B cell (primary cell): ENCODE results near the gene HECTD1. TPM values are rescaled to one million over a fixed set of nuclear protein-coding genes. Genes with fewer than 3 reads are reported as not detected.

Experiments
- ATAC-seq: fragments of 200-7000 bp; cut with Tn5 transposase; one replicate; pipeline ENCODE4 v1.10.0; 2021; ENCODE audit warnings: low read depth, mild to moderate bottlenecking, moderate number of reproducible peaks, moderate library complexity
- CTCF ChIA-PET: fragments of 350-600 bp; sonication (Branson Sonifier 250); formaldehyde crosslinking; loops from one replicate; lab custom pipeline; 2021; ENCODE audit warnings: antibody characterized with exemption, inconsistent platforms; lab: Charles Lee
- POLR2A ChIA-PET: fragments of 350-600 bp; sonication (Branson Sonifier 250); formaldehyde crosslinking; loops from one replicate; lab custom pipeline; 2021; ENCODE audit warnings: antibody characterized with exemption; lab: Charles Lee
- DNase-seq: peaks from one replicate; pipeline ENCODE4 v3.0.0; 2013
- H2AFZ ChIP-seq: 2 replicates; pipeline ENCODE4 v1.6.1; 2012; ENCODE audit warnings: mild to moderate bottlenecking, low read depth, low read length; ENCODE audit not compliant: insufficient read depth, poor library complexity, severe bottlenecking
- H3K27ac ChIP-seq, 2 donors: 1 replicate in 1 of 2; 2 replicates in 1 of 2; pipeline ENCODE4 v1.5.1; 2012 to 2013; ENCODE audit warnings: low read length in 2 of 2, mild to moderate bottlenecking in 2 of 2, moderate library complexity in 1 of 2
- H3K27me3 ChIP-seq, 4 experiments: fragments of 200-600 bp in 1 of 4; sonication (generic) in 1 of 4; replicated peaks in 1 of 4; 1 replicate in 2 of 4; 2 replicates in 2 of 4; pipeline versions ENCODE4 v1.6.1 to v1.7.0; 2013 to 2016; ENCODE audit warnings: low read length in 3 of 4, mild to moderate bottlenecking in 2 of 4, mixed read lengths in 1 of 4, moderate library complexity in 1 of 4; ENCODE audit not compliant: insufficient read depth in 4 of 4, control insufficient read depth in 3 of 4; ENCODE audit errors: control extremely low read depth in 1 of 4
- H3K36me3 ChIP-seq, 2 experiments: replicated peaks in 1 of 2; 1 replicate in 1 of 2; 2 replicates in 1 of 2; pipeline versions ENCODE4 v1.6.1 to v1.7.1; 2013; ENCODE audit warnings: low read length in 1 of 2; ENCODE audit not compliant: insufficient read depth in 2 of 2, control insufficient read depth in 1 of 2; ENCODE audit errors: control extremely low read depth in 1 of 2, extremely low read depth in 1 of 2
- H3K4me1 ChIP-seq, 2 donors: fragments of 200-600 bp in 1 of 2; sonication (generic) in 1 of 2; 1 replicate in 1 of 2; 2 replicates in 1 of 2; pipeline versions ENCODE4 v1.5.1 to v1.6.1; 2013 to 2017; ENCODE audit warnings: low read length in 2 of 2; ENCODE audit not compliant: control insufficient read depth in 2 of 2, insufficient read depth in 2 of 2
- H3K4me2 ChIP-seq: replicated peaks from 2 replicates; pipeline ENCODE3; 2012; ENCODE audit warnings: mild to moderate bottlenecking, low read depth, low read length; ENCODE audit not compliant: poor library complexity, severe bottlenecking
- H3K4me3 ChIP-seq, 5 experiments: fragments of 200-600 bp in 1 of 5; sonication (generic) in 1 of 5; 1 replicate in 3 of 5; 2 replicates in 2 of 5; pipeline versions ENCODE4 v1.5.1 to v1.7.0; 2011 to 2016; ENCODE audit warnings: low read length in 4 of 5, mild to moderate bottlenecking in 4 of 5, low read depth in 2 of 5, control low read depth in 1 of 5, moderate library complexity in 1 of 5; ENCODE audit not compliant: insufficient read depth in 1 of 5; ENCODE audit errors: control extremely low read depth in 1 of 5, extremely low read depth in 1 of 5
- H3K79me2 ChIP-seq: fragments of 200-600 bp; sonication (generic); one replicate; pipeline ENCODE4 v1.6.0; 2016; ENCODE audit warnings: low read length; ENCODE audit not compliant: control insufficient read depth, insufficient read depth
- H3K9ac ChIP-seq: fragments of 200-600 bp; sonication (generic); 2 replicates; pipeline ENCODE4 v1.6.1; 2017; ENCODE audit warnings: mild to moderate bottlenecking, low read length, moderate library complexity
- H3K9me3 ChIP-seq, 3 donors: one replicate each; pipeline versions ENCODE4 v1.6.1 to v1.7.1; 2013; ENCODE audit warnings: low read length in 2 of 3; ENCODE audit not compliant: control insufficient read depth in 2 of 3, insufficient read depth in 1 of 3; ENCODE audit errors: control extremely low read depth in 1 of 3
- H4K20me1 ChIP-seq: 2 replicates; pipeline ENCODE4 v1.6.0; 2012; ENCODE audit warnings: mild to moderate bottlenecking, low read length; ENCODE audit not compliant: insufficient read depth, control insufficient read depth, poor library complexity, severe bottlenecking
- H3K27ac Mint-ChIP-seq: one replicate; pipeline ENCODE4 v1.8.0; 2021; ENCODE audit warnings: mixed read lengths
- H3K27me3 Mint-ChIP-seq: one replicate; pipeline ENCODE4 v1.8.0; 2021; ENCODE audit warnings: mixed read lengths
- H3K4me1 Mint-ChIP-seq: one replicate; pipeline ENCODE4 v1.8.0; 2021; ENCODE audit warnings: mixed read lengths
- H3K4me3 Mint-ChIP-seq: one replicate; pipeline ENCODE4 v1.8.0; 2021; ENCODE audit warnings: mixed read lengths
- H3K9me3 Mint-ChIP-seq: one replicate; pipeline ENCODE4 v1.8.0; 2022; ENCODE audit warnings: mixed read lengths; ENCODE audit not compliant: insufficient read depth
- CTCF ChIP-seq: fragments of 200-600 bp; IDR thresholded peaks from one replicate; pipeline ENCODE4 v1.8.0; 2022; ENCODE audit warnings: antibody characterized with exemption, mild to moderate bottlenecking
- EZH2 ChIP-seq: IDR thresholded peaks from 2 replicates; pipeline ENCODE4 v1.6.1; 2012; ENCODE audit warnings: borderline replicate concordance, low read depth, mild to moderate bottlenecking, moderate library complexity, low read length; ENCODE audit not compliant: insufficient read depth, poor library complexity, severe bottlenecking
- WGBS: methylation state at CpG from one replicate; pipeline ENCODE4 v1.1.5; 2013; ENCODE audit warnings: missing lambda C conversion rate; ENCODE audit not compliant: insufficient coverage; 5-methylcytosine and 5-hydroxymethylcytosine counted together
- intact Hi-C: fragments of 100-400 bp; cut with micrococcal nuclease; formaldehyde crosslinking; loops from one replicate; pipeline ENCODE4 v1.10.0; 2022
- polyA plus RNA-seq: library from polyadenylated mRNA; depleted of rRNA; stranded (reverse); fragments of >200 nt; gene quantifications from 2 replicates; pipeline ENCODE4 v1.2.3, GENCODE V29; 2012
- total RNA-seq, 2 donors: library from RNA; stranded (reverse); fragments of 120-200 nt in 1 of 2; gene quantifications; 1 replicate in 1 of 2; 2 replicates in 1 of 2; pipeline versions ENCODE4 v1.2.3 to v1.2.4, GENCODE V29; 2013 to 2022

HECTD1 gene
- total and polyA plus RNA-seq, 2 donors (not counting 1 experiment from before 2014, with no cell fraction given), result 63.1 to 184 TPM

- no peak overlapping the region for H3K4me2 ChIP-seq
- H3K27ac ChIP-seq, result no peak overlapping the region
- Mint-ChIP-seq H3K27ac (no peak overlapping the region), H3K27me3 (no peaks in the 10 kb centered on the region), H3K9me3 (no peaks in the 10 kb centered on the region), H3K4me3 (no peak overlapping the region), H3K4me1 (peaks cover 16% of the 10 kb centered on the region)
- POLR2A ChIA-PET, result no interaction called here
- DNase-seq, result no peak
- no peaks in the 10 kb centered on the region for H4K20me1 ChIP-seq
- TF ChIP-seq EZH2, result no peak
- no peak for TF ChIP-seq CTCF
- H3K79me2 ChIP-seq, result peaks cover 4% of the 10 kb centered on the region
- ATAC-seq, result no peak
- no peak overlapping the region for H2AFZ ChIP-seq
- peaks cover 9 to 10% of the 10 kb centered on the region in 2 donors for H3K4me1 ChIP-seq
- 100% methylated on average over 1 of the region's 6 CpGs for WGBS
- no peak overlapping the region for H3K9ac ChIP-seq
- no peaks in the 10 kb centered on the region for H3K9me3 ChIP-seq
- H3K36me3 ChIP-seq, result peaks cover 0 to 79% of the 10 kb centered on the region in 2 experiments
- H3K27me3 ChIP-seq, result no peaks in the 10 kb centered on the region
- intact Hi-C loops, result loop anchor here (5.0 kb wide), 1 partner anchor 143 kb away; no protein-coding TSS in a partner anchor
- no peak overlapping the region for H3K4me3 ChIP-seq
- CTCF ChIA-PET, result no interaction called here
Measured at GRCh38 chr14:31125231-31125630, 82.4 kb downstream of the HECTD1 start.

GRCh38 chr14:31124197-31124596 is 83.4 kb downstream of the HECTD1 start:
- Histone ChIP-seq H3K4me3 (no peak overlapping the region), H2AFZ (no peak overlapping the region), H3K4me1 (peaks cover 9% of the 10 kb centered on the region in 2 donors), H3K4me2 (no peak overlapping the region), H3K36me3 (peaks cover 0 to 77% of the 10 kb centered on the region in 2 experiments), H3K27me3 (no peaks in the 10 kb centered on the region), H4K20me1 (no peaks in the 10 kb centered on the region), H3K79me2 (peaks cover 4% of the 10 kb centered on the region), H3K27ac (no peak overlapping the region), H3K9ac (no peak overlapping the region), H3K9me3 (no peaks in the 10 kb centered on the region)
- no peak overlapping the region for H3K4me3 Mint-ChIP-seq
- H3K4me1 Mint-ChIP-seq, result peaks cover 15% of the 10 kb centered on the region
- no CpG with 5 or more reads among the region's 3 CpGs for WGBS
- TF ChIP-seq CTCF, result no peak
- no peak for TF ChIP-seq EZH2
- intact Hi-C loops, result no loop called here
- no peak for ATAC-seq
- no peaks in the 10 kb centered on the region for H3K27me3 Mint-ChIP-seq
- no peaks in the 10 kb centered on the region for H3K9me3 Mint-ChIP-seq
- CTCF ChIA-PET, result no interaction called here
- no peak for DNase-seq
- H3K27ac Mint-ChIP-seq, result no peak overlapping the region
- POLR2A ChIA-PET, result no interaction called here
